HG03108 (cell line): ENCODE measurements around the gene USP32.

Experiments used
- ATAC-seq: cut with Tn5 transposase; IDR thresholded peaks from one replicate; pipeline ENCODE4 v1.9.1; 2021; ENCODE audit warnings: moderate library complexity; ENCODE audit not compliant: unreplicated experiment

USP32 gene

DNA sequence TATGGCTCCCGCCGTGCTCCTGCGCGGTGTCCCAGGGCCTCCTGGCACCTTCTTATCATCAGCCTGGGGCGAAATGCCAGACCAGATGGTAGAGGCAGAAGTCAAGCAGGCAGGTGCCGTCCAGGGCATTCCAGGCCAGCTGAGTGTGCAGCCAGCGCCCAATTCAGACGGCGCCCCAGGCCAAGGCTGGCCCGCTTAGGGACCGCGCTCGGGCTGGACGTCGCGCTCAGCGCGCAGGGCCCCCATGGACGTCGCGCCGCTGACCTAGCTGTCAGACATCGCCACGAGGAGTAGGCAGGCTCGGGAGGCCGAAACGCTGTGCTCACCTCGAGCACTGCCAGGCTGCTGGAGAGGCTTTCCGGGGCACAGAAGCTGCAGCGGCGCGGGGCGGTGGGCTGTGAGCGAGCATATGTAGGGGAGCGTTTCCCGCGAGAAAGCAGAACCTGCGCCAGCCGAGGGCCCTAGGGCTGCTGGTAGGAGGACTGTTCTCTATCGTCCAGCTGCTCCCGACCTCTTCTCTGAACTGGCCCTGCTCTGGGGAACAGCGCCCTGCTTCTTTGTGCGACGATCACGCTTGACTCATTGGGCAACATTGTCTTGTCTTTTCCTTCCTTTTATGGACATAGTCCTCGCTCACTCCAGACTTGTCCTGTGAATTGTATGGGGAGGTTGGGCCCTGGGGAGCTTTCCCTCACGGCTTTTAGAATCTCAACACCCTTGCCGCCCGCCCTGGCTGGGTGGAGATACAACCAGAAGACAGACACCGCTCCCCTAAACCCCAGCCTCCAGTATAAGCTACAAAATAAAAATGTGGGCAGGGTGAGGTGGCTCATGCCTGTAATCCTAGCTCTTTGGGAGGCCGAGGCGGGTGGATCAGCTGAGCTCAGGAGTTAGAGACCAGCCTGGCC lies 250.6 kb downstream of the USP32 start:
- ATAC-seq = no peak

DNA sequence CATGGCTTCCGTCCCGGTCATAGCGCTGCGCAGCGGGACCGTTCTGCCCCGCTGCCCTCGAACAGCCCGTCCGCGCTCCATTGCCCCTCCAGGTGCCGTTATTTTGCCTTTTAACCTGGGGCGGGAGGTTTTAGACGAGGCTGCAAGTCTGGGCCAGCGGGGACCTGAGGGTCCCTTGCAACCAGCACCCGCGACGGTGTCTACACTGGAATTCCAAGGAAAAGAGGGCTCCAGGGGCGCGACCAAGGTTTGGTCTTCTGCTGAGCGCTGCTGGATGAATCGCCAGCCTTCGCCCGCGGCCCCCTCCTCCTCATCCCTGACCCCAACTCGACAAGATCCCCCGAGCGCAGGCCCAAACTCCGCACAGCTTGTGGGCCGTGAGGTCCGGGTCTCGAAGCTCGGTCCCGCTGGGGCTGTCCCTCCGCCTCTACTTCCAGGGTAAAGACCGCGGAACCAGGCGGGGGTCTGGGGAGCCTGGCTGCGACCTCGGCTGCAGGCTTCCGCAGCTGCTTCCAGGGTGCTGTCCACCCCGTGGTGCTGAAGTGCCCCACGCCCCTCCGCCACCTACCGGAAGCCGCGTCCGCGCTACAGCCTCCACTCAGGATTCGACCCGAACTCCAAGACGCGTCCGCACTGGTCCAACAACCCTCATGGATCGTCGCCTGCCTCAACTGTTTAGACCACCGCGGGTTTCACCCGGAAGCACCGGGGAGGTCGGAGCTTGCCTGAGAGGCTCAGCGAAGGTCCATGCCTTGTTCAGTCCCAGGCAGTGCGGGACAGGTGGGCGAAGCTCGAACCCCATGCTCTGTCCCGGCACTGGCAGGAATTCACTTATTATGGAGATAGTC lies 252.3 kb downstream of the USP32 start:
- ATAC-seq = no peak

DNA sequence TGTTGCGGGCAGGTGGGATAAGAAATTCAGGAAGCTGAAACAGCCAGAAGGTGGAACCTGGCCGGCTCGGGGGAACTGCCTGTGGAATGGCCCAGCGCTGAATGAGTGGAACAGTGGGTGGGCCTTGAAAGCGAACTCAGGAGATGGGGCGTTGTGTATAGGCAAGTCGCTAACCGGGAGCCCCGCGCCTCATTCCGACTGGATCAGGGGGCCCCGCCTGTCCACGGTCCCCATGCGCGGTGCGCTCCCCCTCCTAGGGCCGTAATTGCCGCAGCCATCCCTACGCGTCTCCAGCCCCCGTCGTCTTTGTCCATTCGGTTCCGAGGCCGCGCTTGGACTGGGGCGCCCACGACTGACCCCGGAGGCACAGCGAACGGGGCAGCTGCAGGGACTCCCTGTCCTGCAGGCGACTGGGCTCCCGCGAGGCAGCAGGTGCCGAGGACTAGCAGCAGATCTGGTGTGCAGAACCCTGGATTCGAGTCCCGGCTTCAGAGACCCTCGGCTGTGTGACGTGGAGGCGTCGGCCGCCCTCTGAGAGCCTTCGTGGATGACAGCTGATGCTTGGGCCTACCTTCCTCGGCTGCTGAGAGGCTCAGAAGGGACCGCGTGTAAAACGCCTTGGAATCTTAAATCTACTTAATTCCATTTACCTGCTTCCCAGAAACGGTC lies 253.0 kb downstream of the USP32 start:
- ATAC-seq = no peak

DNA sequence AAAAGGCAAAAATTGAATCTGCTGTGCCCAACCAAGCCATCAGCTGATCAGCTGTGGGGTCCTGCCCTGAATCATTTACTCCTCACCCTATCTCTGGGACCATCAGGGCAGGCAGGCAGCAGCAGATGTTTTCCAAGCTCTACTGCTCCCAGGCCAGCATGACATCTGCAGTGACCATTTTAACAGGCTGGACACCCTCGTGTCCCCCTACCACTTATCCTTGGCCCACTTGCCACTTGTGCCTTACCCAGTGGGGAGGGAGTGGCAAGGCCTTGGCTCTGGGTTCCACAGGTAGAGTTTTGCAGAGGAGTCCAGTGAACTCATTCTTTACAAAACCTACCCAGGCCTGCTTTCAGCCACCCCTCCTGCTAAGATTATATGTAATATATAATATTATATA lies 254.2 kb downstream of the USP32 start:
- no peak for ATAC-seq

DNA sequence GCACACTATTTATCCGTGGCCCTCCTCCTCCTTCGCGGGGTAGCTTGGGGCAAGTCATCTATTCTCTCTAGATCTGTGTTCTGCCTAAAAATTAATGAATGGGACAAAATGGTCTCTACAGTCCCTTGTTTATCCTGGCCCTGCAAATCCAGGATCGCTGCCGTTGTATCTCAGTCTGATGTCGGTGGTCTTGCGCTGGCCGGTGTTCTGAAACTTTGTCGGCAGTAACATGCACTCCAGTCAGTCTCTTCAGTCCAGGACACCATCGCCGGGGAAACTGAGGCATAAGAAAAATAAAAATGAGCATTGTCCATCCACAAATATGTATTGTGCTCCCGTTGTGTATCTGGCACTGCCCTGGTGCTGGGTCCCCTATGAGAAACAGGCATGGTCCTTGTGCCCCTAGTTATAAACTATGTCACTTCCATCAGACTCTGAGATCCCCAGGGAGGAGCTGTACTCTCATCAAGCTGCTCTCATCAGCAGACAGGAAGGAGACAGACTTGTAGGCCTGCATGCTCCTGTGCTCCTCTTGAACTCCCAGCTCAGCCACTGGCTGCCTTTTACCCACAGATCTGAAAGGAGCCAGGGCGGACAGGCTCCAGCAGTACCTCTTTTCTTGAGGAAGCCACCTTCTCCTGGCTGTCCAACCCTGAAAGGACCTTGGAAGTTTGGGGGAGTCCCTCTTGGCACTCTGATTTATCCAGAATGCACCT lies 255.8 kb downstream of the USP32 start:
- ATAC-seq = no peak

DNA sequence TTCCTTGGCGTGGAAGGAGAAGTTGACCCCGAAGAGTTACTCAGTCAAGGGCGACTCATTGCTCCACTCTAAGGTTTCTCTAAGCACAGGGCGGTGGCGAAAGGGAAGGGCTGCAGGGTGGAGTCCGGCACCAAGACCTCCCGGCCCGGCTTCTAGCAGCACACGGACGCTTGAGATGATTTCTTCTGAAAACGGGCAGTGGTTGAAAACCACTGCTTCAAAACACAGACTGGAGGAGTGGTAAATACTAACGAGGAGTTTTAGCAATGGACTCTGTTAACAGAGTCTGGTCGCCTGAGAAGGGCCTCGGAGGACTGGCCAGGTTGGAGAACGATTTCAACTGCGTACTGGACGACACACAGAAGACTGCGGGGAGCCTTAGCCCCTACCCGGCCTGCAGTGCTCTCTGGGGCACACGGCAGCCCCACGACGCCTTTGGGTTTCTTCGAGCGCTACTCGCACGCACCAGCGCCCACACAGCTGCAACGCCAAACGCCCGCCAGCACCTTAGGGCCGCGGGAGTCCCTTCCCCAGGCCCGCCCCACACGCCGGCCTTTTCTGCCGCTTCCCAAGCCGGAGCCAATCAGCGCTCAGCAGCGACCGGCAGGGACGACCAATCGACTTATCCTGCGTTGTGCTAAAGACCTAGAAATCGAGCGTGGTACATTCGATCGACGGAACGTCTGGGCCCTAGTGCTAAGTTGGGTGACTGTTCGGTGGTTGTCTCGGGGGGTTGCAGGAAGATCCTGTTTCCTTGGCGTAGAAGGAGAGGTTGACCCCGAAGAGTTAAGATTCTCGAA lies 256.6 kb downstream of the USP32 start:
- peak; percentile 81 for ATAC-seq

DNA sequence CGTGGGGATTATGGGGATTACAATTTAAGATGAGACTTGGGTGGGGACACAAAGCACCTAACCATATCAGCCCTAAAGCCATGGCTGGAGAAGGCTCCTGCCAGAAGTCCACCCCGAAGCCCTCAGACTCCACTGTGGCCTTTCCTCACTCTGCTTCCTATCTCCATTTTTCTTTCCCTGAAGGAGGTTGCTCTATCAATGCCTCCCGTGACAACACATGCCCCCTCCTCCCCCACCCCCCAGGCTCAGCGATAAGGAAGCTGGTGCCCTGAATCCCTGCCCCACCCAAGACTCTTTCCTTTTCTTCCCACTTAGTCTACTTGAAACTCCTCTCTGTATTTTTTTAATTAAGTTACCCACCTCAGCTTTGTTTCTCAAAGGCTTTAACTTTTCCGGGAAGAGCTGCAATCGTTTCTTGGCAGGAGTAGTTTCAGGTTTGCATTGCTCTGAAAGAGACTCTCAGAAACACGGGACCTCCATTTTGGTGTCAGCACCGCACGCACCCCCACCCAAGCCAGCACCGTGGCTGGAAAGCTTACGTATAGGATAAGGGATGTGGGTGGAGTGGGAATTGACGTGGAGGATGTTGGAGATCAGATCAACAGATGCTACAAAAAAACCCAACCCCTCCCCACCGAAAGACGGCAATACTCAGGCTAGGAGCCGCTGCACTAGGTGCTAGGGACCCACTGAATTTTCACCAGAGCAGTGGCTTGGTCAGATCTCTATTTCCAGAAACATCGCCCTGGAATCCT lies 257.4 kb downstream of the USP32 start:
- ATAC-seq = no peak

DNA sequence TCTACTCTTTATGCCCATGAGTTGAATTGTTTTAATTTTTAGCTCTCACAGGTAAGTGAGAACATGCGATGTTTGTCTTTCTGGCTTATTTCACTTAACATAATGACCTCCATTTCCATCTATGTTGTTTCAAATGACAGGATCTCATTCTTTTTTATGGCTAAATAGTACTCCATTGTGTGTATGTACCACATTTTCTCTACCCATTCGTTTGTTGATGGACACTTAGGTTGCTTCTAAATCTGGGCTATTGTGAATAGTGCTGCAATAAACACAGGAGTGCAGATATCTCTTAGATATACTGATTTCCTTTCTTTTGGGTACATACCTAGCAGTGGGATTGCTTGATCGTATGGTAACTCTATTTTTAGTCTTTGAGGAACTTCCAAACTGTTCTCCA lies 261.5 kb downstream of the USP32 start:
- ATAC-seq = no peak

DNA sequence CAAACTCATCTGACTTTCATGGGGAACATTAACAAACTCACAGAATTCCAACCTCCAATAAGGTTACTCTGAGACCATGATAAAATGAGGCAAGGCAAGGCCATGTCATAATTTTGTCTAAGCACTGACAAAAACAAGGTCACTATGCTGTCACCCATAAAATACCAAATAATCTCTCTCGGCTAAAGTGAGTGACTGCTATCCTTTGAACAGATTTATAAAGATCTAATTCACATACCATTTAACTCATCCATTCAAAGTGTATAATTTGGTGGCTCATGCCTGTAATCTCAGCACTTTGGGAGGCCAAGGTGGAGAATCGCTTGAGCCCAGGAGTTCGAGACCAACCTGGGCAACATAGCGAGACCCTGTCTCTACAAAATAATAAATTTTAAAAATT lies 262.8 kb downstream of the USP32 start:
- no peak for ATAC-seq
